ENCODE results near the gene CRY1. TPM values are rescaled to one million over a fixed set of nuclear protein-coding genes. Genes with fewer than 3 reads are reported as not detected.

CRY1 gene
- total and polyA plus RNA-seq, 2 experiments from 2014 or later = 23.3 to 55.1 TPM

DNA sequence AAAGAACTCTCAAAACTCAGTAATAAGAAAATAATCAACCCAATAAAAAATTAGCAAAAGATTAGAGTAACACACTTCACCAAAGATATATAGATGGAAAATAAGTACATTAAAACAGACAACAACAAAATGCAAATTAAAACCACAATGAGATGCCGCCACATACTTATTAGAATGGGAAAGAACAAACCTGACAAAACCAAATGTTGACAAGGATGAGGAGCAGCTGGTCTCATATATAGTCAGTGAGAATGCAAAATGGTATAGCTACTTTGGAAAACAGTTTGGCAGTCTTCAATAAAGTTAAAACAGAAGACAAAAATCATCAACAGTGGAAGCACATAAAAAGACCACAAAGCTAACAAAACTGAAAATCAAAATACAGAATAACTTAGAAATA lies 29.1 kb downstream of the CRY1 start:
- H3K9me3 ChIP-seq (ENCODE audit: low read depth) = no peaks in the 10 kb centered on the region
- no peaks in the 10 kb centered on the region for H3K36me3 ChIP-seq
- TF ChIP-seq, protein P1, sequence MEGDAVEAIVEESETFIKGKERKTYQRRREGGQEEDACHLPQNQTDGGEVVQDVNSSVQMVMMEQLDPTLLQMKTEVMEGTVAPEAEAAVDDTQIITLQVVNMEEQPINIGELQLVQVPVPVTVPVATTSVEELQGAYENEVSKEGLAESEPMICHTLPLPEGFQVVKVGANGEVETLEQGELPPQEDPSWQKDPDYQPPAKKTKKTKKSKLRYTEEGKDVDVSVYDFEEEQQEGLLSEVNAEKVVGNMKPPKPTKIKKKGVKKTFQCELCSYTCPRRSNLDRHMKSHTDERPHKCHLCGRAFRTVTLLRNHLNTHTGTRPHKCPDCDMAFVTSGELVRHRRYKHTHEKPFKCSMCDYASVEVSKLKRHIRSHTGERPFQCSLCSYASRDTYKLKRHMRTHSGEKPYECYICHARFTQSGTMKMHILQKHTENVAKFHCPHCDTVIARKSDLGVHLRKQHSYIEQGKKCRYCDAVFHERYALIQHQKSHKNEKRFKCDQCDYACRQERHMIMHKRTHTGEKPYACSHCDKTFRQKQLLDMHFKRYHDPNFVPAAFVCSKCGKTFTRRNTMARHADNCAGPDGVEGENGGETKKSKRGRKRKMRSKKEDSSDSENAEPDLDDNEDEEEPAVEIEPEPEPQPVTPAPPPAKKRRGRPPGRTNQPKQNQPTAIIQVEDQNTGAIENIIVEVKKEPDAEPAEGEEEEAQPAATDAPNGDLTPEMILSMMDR (IDR thresholded peaks at IDR 0.05; ENCODE audit: low read depth, low read length) = no peak
- H3K27me3 ChIP-seq = no peaks in the 10 kb centered on the region
- H3K4me3 ChIP-seq = no peak overlapping the region
- no peaks in the 10 kb centered on the region for H3K4me1 ChIP-seq (ENCODE audit: low read depth)
- DNase-seq (ENCODE audit: low read depth in 1 of 2, low spot score in 1 of 2) = no peak
- H3K27ac ChIP-seq = no peak overlapping the region

- no peaks in the 10 kb centered on the region for H3K36me3 ChIP-seq
- H3K4me1 ChIP-seq (ENCODE audit: low read depth) = no peaks in the 10 kb centered on the region
- H3K27me3 ChIP-seq = no peaks in the 10 kb centered on the region
- peak overlapping the region; percentile 44 for H3K27ac ChIP-seq
- no peaks in the 10 kb centered on the region for H3K9me3 ChIP-seq (ENCODE audit: low read depth)
- H3K4me3 ChIP-seq = no peak overlapping the region
- DNase-seq (ENCODE audit: low read depth in 1 of 2, low spot score in 1 of 2) = peak in 1 of 2 donors; percentile 32
- TF ChIP-seq, protein P1 (IDR thresholded peaks at IDR 0.05; ENCODE audit: low read depth, low read length) = no peak
Measured at GRCh38 chr12:107058190-107058589, 35.2 kb downstream of the CRY1 start.

- no peaks in the 10 kb centered on the region for H3K36me3 ChIP-seq
Measured at GRCh38 chr12:107057071-107057834, 36.1 kb downstream of the CRY1 start.

DNA sequence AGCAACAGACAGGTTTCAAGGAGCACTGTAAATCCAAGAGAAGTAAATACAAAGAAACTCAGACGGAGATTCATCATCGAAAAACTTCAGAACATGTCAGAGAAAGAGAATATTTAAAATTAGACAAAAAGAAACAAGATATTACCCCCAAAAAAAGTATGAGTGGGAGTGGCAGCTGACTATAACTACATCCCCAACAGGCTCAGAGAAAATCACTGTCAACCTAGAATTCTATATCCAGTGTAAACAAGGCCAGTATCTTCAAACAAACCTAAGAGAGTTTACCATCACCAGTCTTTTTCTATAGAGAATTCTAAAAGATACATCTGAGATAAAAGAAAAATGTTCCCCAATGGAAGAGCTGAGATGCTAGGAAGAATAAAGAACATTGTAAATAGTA lies 39.6 kb downstream of the CRY1 start:
- H3K27me3 ChIP-seq = no peaks in the 10 kb centered on the region
- H3K9me3 ChIP-seq (ENCODE audit: low read depth) = no peaks in the 10 kb centered on the region
- no peak for DNase-seq (ENCODE audit: low read depth in 1 of 2, low spot score in 1 of 2)
- no peaks in the 10 kb centered on the region for H3K4me1 ChIP-seq (ENCODE audit: low read depth)
- no peak overlapping the region for H3K4me3 ChIP-seq
- TF ChIP-seq, protein P1 (IDR thresholded peaks at IDR 0.05; ENCODE audit: low read depth, low read length) = no peak
- no peak overlapping the region for H3K27ac ChIP-seq
- H3K36me3 ChIP-seq = no peaks in the 10 kb centered on the region

More at GRCh38 chr12:107057071-107057834, 36.1 kb downstream of the CRY1 start:
- TF ChIP-seq, protein P1 (IDR thresholded peaks at IDR 0.05; ENCODE audit: low read depth, low read length) = no peak
- no peaks in the 10 kb centered on the region for H3K9me3 ChIP-seq (ENCODE audit: low read depth)
- H3K27me3 ChIP-seq = no peaks in the 10 kb centered on the region
- no peak overlapping the region for H3K4me3 ChIP-seq
- DNase-seq (ENCODE audit: low read depth in 1 of 2, low spot score in 1 of 2) = peak in 1 of 2 donors; percentile 9
- no peak overlapping the region for H3K27ac ChIP-seq
- H3K4me1 ChIP-seq (ENCODE audit: low read depth) = no peaks in the 10 kb centered on the region

- H3K4me1 ChIP-seq (ENCODE audit: low read depth) = no peaks in the 10 kb centered on the region
- H3K27ac ChIP-seq = no peak overlapping the region
- no peak overlapping the region for H3K4me3 ChIP-seq
- peak in 1 of 2 donors; percentile 35 for DNase-seq (ENCODE audit: low read depth in 1 of 2, low spot score in 1 of 2)
- TF ChIP-seq, protein P1 (IDR thresholded peaks at IDR 0.05; ENCODE audit: low read depth, low read length) = no peak
- H3K9me3 ChIP-seq (ENCODE audit: low read depth) = no peaks in the 10 kb centered on the region
- no peaks in the 10 kb centered on the region for H3K36me3 ChIP-seq
- no peaks in the 10 kb centered on the region for H3K27me3 ChIP-seq
Measured at GRCh38 chr12:107045186-107045585, 48.2 kb downstream of the CRY1 start.
